OCI-LY1 (cell line): ENCODE measurements around the gene FAHD1.

Experiments
- H2AFZ ChIP-seq: fragments of 200-600 bp; sonication (generic), shearing (Covaris generic); 2 replicates; pipeline ENCODE4 v1.6.0; 2014; ENCODE audit warnings: antibody characterized with exemption, mild to moderate bottlenecking, low read length
- H3F3A ChIP-seq: fragments of 200-600 bp; sonication (generic), shearing (Covaris generic); 2 replicates; pipeline ENCODE4 v1.6.0; 2014; ENCODE audit warnings: mild to moderate bottlenecking, antibody characterized with exemption, low read length, moderate library complexity; ENCODE audit not compliant: insufficient read depth
- H3K27ac ChIP-seq: fragments of 200-600 bp; sonication (generic); 2 replicates; pipeline ENCODE4 v1.5.1; 2014; ENCODE audit warnings: low read length, mixed run types, mild to moderate bottlenecking, low read depth; ENCODE audit not compliant: poor library complexity, severe bottlenecking
- H3K27me3 ChIP-seq: fragments of 200-600 bp; sonication (generic); 2 replicates; pipeline ENCODE4 v1.6.0; 2014; ENCODE audit warnings: antibody characterized with exemption, mild to moderate bottlenecking, low read length, moderate library complexity; ENCODE audit not compliant: insufficient read depth
- H3K36me3 ChIP-seq: fragments of 200-600 bp; sonication (generic); 2 replicates; pipeline ENCODE4 v1.6.1; 2014; ENCODE audit warnings: mild to moderate bottlenecking, antibody characterized with exemption, low read length, moderate library complexity, mixed read lengths; ENCODE audit not compliant: insufficient read depth
- H3K4me1 ChIP-seq: fragments of 200-600 bp; sonication (generic); 2 replicates; pipeline ENCODE4 v1.5.1; 2014; ENCODE audit warnings: mild to moderate bottlenecking, low read length, moderate library complexity; ENCODE audit not compliant: insufficient read depth, severe bottlenecking
- H3K4me2 ChIP-seq: fragments of 200-600 bp; sonication (generic), shearing (Covaris generic); 2 replicates; pipeline ENCODE4 v1.6.1; 2014; ENCODE audit warnings: low read length
- H3K4me3 ChIP-seq: fragments of 200-600 bp; sonication (generic); 2 replicates; pipeline ENCODE4 v1.5.1; 2014; ENCODE audit warnings: low read length, low read depth, mild to moderate bottlenecking, mixed read lengths; ENCODE audit not compliant: poor library complexity, severe bottlenecking
- H3K79me2 ChIP-seq: fragments of 200-600 bp; shearing (Covaris generic); 2 replicates; pipeline ENCODE4 v1.6.1; 2016; ENCODE audit warnings: mixed run types, low read length, mixed read lengths; ENCODE audit not compliant: insufficient read depth
- H3K9ac ChIP-seq: fragments of 200-600 bp; sonication (generic), shearing (Covaris generic); 2 replicates; pipeline ENCODE4 v1.6.1; 2014; ENCODE audit warnings: mild to moderate bottlenecking, low read length, mixed read lengths
- H3K9me2 ChIP-seq: fragments of 200-600 bp; sonication (generic), shearing (Covaris generic); 2 replicates; pipeline ENCODE4 v1.6.1; 2014; ENCODE audit warnings: low read depth, mild to moderate bottlenecking, low read length, mixed read lengths
- H3K9me3 ChIP-seq: fragments of 200-600 bp; shearing (Covaris generic); 2 replicates; pipeline ENCODE4 v1.6.1; 2014; ENCODE audit warnings: low read length, mixed read lengths
- H4K20me1 ChIP-seq: fragments of 200-600 bp; sonication (generic), shearing (Covaris generic); 2 replicates; pipeline ENCODE4 v1.6.0; 2016; ENCODE audit warnings: mild to moderate bottlenecking, low read length; ENCODE audit not compliant: insufficient read depth
- CTCF ChIP-seq: fragments of 200-600 bp; sonication (generic), shearing (Covaris generic); IDR thresholded peaks from 2 replicates; pipeline ENCODE4 v1.5.1; 2017; ENCODE audit warnings: mild to moderate bottlenecking, antibody characterized with exemption, low read length, moderate library complexity, mixed read lengths
- EZH2 ChIP-seq: fragments of 200-600 bp; sonication (generic), shearing (Covaris generic); IDR thresholded peaks from 2 replicates; pipeline ENCODE4 v1.8.0; 2017; ENCODE audit warnings: borderline replicate concordance, mixed run types, mild to moderate bottlenecking, antibody characterized with exemption, low read length, moderate library complexity, mixed read lengths

The FAHD1 gene

DNA sequence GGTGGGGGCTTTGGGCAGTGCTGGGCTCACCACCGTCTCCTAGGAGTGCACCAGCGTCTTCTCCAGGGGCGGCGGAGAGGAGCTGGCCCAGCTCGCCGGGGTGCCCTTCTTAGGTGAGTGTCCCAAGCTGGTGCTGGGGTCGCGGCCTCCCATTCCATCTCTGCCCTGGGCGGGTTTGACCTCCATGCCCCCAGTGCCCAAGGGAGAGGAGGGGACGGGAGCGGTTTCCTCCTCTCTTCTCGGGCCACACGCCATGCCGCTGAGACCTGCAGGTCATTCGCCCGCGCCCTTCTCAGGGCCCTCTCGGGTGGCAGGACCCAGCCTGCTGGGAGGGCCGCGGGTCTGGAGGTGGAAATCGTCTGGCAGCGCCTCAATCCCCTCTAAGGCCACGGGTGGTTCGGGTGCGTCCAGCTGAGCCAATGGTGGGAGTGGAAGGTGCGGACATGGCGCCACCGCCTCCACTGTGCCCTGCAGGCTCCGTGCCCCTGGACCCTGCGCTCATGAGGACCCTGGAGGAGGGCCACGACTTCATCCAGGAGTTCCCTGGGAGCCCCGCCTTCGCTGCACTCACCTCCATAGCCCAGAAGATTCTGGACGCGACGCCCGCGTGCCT, 38.8 kb upstream of the FAHD1 start:
- Histone ChIP-seq H3K9me2 (no peaks in the 10 kb centered on the region), H3K4me1 (peaks cover 7% of the 10 kb centered on the region), H3F3A (no peaks in the 10 kb centered on the region), H3K4me3 (no peak overlapping the region), H3K9me3 (no peaks in the 10 kb centered on the region), H3K9ac (no peak overlapping the region), H4K20me1 (no peaks in the 10 kb centered on the region), H2AFZ (no peak overlapping the region), H3K36me3 (peaks cover 42% of the 10 kb centered on the region), H3K4me2 (no peak overlapping the region), H3K79me2 (peaks cover 6% of the 10 kb centered on the region), H3K27ac (no peak overlapping the region), H3K27me3 (no peaks in the 10 kb centered on the region)
- no peak for TF ChIP-seq EZH2
- TF ChIP-seq CTCF, result no peak

DNA sequence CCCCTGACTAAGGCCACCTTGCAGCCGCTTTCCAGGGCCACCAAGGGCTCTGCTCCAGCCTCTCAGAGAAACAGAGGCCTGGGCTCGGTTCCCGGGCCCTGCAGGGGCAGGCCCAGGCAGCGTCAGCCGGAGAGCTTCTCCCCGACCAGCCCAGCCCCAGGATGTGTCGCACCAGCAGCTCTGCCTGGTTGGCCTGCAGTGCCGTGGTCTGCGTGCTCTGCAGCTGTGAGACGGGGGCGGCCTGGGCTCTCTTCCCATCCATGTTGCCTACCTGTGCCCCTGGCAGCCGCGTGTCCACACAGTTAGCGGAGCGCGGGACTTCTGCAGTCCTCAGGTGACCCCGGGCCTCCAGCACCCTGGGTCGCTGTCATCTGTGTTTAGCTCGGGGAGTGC, 38.3 kb upstream of the FAHD1 start:
- Histone ChIP-seq H3K4me1 (peaks cover 6% of the 10 kb centered on the region), H3K36me3 (peaks cover 42% of the 10 kb centered on the region), H3K9me3 (no peaks in the 10 kb centered on the region), H3K4me3 (no peak overlapping the region), H3K4me2 (no peak overlapping the region), H3K9me2 (no peaks in the 10 kb centered on the region), H3K27me3 (no peaks in the 10 kb centered on the region), H3K79me2 (peaks cover 6% of the 10 kb centered on the region), H2AFZ (no peak overlapping the region), H4K20me1 (no peaks in the 10 kb centered on the region), H3K9ac (no peak overlapping the region), H3F3A (no peaks in the 10 kb centered on the region), H3K27ac (no peak overlapping the region)
- TF ChIP-seq CTCF (no peak), EZH2 (no peak)

DNA sequence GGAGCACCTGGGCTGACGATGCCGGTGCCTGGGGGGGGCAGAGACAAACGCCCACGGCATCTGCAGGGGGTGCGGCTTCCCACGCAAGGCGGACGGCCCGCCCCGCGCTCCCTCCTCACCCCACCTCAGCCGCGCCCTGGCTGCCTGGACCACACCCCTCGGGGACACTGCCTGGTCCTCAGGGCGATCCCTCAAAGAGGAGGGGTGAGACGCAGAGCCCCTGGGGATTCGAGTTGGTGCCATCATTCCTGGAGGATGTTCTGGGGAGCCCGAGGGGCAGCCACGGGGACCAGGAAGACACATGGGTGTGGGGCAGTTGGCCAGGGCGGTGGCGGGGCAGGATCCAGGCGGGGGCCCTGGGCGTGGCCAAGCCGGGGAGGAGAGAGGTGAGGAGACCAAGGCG, 37.4 kb upstream of the FAHD1 start:
- no peaks in the 10 kb centered on the region for H3F3A ChIP-seq
- H3K4me1 ChIP-seq, result no peaks in the 10 kb centered on the region
- TF ChIP-seq CTCF, result no peak
- no peak for TF ChIP-seq EZH2
- no peak overlapping the region for H3K4me3 ChIP-seq
- H3K9ac ChIP-seq, result no peak overlapping the region
- no peaks in the 10 kb centered on the region for H3K9me3 ChIP-seq
- no peak overlapping the region for H2AFZ ChIP-seq
- peaks cover 42% of the 10 kb centered on the region for H3K36me3 ChIP-seq
- H4K20me1 ChIP-seq, result no peaks in the 10 kb centered on the region
- no peak overlapping the region for H3K27ac ChIP-seq
- no peak overlapping the region for H3K4me2 ChIP-seq
- no peaks in the 10 kb centered on the region for H3K27me3 ChIP-seq
- no peaks in the 10 kb centered on the region for H3K9me2 ChIP-seq
- no peaks in the 10 kb centered on the region; the same call in 1 of the 2 replicates for H3K79me2 ChIP-seq
